ENCODE results near the gene RACK1.
"Not testable (repeated sequence)": the region's sequence is repeated elsewhere in the genome, so short reads cannot be mapped to it uniquely, and the experiment has no call there.

RACK1 gene

DNA sequence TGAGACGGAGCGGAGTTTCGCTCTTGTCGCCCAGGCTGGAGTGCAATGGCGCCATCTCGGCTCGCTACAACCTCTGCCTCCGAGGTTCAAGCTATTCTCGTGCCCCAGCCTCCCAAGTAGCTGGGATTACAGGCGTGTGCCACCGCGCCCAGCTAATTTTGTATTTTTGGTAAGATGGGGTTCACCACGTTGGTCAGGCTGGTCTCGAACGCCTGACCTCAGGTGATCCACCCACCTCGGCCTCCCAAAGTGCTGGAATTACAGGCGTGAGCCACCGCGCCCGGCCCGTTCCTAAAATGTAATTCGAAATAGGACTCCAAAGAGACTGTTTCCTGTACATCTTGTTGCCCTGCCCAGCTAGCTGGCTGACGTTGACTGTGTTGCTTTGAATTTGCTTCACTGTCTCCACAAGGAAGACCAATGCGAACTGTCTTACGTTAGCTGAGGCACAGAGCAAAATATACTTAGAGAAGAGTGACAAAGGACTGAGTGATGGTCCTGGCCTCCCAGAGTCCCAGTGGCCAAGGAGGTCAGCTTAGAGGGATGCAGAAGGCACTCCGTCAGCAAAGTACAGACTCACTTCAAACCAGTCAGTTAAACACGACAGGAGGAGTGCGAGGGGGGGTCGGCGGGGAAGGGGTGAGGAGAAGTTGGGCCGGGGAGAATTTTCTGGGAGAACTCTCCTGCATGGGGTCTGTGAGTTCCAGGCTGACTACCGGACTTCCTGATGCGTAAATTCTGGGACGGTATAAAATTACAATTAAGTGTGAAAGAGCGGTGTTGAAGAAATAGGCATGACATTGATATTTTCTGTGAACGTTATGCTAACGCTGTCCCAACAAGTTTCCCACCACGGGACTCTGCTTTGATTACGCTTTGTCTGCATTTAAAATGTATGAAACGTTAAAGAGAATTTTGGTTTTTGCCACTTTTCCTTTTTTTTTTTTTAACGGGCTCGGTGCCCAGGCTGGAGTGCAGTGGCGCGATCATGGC lies 27.4 kb downstream of the RACK1 start:
- DNase-seq (ENCODE audit: low spot score): peak; percentile 9
- TF ChIP-seq, protein P1, sequence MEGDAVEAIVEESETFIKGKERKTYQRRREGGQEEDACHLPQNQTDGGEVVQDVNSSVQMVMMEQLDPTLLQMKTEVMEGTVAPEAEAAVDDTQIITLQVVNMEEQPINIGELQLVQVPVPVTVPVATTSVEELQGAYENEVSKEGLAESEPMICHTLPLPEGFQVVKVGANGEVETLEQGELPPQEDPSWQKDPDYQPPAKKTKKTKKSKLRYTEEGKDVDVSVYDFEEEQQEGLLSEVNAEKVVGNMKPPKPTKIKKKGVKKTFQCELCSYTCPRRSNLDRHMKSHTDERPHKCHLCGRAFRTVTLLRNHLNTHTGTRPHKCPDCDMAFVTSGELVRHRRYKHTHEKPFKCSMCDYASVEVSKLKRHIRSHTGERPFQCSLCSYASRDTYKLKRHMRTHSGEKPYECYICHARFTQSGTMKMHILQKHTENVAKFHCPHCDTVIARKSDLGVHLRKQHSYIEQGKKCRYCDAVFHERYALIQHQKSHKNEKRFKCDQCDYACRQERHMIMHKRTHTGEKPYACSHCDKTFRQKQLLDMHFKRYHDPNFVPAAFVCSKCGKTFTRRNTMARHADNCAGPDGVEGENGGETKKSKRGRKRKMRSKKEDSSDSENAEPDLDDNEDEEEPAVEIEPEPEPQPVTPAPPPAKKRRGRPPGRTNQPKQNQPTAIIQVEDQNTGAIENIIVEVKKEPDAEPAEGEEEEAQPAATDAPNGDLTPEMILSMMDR (IDR thresholded peaks at IDR 0.05; ENCODE audit: extremely low read depth, missing control alignments): no peak

DNA sequence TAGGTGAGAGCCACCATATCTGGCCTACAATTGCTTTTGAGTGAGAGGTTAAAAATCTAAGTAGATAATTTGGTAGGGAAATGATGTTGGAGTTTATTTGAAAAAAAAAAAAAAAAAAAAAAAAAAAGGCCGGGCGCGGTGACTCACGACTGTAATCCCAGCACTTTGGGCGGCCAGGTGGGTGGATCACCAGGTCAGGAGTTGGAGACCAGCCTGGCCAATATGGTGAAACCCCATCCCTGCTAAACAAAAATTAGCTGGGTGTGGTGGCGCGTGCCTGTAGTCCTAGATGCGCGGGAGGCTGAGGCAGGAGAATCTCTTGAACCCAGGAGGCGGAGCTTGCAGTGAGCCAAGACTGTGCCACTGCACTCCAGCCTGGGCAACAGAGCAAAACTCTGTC lies 29.5 kb downstream of the RACK1 start:
- DNase-seq (ENCODE audit: low spot score): not testable (repeated sequence)

DNA sequence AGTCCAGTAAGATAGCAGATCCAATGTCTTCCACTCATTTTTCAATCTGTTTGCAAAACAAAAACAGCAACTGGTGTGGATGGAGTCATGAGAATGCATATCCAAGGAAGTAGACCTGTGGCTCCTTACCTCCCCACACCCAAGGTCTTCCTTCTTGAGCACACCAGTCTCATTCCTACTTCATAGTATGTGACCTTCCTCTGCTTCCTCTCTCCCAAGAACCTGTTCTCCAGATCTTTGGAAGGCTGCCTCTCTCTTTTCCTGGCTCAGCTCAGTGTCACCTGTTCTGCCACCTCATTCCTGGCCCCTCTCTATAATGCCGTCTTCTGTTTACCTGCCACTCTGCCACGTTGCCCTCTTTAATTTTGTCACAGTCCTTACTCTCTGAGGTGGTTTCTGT lies 30.8 kb downstream of the RACK1 start:
- TF ChIP-seq, protein P1 (IDR thresholded peaks at IDR 0.05; ENCODE audit: extremely low read depth, missing control alignments): no peak

DNA sequence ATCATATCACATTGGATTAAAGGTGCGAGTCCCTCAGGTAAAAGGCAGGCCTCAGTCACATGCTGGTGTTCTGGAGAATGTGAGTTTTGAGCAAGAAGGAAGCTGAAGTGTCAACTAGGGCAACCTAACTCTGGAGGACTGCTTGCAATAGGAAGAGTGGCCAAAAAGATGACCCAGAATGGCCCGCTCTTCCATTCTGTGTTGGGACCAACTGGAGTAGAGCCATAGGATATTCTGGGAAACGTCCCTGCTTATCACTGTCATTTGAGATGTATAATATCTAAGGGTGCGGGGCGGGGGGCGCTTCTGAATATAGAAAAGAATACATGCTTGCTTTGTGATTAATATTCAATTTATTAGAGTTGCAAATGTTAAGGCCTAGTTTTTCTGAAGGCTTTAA lies 31.6 kb downstream of the RACK1 start:
- no peak for DNase-seq (ENCODE audit: low spot score)
- TF ChIP-seq, protein P1 (IDR thresholded peaks at IDR 0.05; ENCODE audit: extremely low read depth, missing control alignments): no peak

More for the DNA sequence above, 30.8 kb downstream of the RACK1 start:
- DNase-seq (ENCODE audit: low spot score): no peak

DNA sequence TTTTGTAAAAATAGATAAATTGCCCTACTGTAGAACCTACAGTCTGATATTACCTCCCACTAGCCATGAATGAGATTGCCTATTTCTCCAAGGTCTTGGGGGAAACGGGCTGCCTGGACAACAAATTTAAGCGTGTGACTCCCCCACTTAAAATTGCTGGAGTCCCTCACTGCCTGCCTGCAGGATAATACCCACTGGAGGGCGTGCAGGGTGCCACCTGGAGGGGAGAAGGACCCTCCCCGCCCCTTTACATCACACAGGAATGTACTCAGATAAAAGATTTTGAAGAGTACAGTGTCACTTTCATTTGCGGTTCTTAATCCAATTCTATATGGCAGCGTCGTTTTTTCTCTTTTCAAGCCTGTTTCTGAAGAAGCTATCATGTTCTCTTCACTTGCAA lies 32.5 kb downstream of the RACK1 start:
- TF ChIP-seq, protein P1 (IDR thresholded peaks at IDR 0.05; ENCODE audit: extremely low read depth, missing control alignments): no peak
- DNase-seq (ENCODE audit: low spot score): no peak

DNA sequence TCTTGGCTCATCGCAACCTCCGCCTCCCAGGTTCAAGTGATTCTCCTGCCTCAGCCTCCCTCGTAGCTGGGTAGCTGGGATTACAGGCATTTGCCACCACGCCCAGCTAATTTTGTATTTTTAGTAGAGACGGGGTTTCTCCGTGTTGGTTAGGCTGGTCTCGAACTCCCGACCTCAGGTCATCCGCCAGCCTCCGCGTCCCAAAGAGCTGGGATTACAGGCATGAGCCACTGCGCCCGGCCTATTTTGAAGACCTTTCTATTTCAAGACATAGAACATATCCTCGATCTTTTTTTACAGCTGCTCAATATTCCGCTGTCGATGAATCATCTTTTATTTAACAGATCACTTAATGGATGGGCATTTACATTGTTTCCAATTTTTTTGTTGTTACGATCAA lies 33.0 kb downstream of the RACK1 start:
- DNase-seq (ENCODE audit: low spot score): not testable (repeated sequence)

DNA sequence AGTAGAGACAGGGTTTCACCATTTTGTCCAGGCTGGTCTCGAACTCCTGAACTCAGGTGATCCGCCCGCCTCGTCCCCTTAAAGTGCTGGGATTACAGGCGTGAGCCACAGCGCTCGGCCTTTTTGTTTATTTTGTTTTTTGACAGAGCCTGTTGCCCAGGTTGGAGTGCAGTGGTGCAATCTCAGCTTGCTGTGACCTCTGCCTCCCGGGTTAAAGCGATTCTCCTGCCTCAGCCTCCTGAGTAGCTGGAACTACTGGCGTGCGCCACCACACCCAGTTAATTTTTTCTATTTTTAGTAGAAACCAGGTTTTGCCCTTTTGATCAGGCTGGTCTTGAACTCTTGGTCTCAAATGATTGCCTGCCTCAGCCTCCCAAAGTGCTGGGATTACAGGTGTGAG lies 33.6 kb downstream of the RACK1 start:
- DNase-seq (ENCODE audit: low spot score): not testable (repeated sequence)

DNA sequence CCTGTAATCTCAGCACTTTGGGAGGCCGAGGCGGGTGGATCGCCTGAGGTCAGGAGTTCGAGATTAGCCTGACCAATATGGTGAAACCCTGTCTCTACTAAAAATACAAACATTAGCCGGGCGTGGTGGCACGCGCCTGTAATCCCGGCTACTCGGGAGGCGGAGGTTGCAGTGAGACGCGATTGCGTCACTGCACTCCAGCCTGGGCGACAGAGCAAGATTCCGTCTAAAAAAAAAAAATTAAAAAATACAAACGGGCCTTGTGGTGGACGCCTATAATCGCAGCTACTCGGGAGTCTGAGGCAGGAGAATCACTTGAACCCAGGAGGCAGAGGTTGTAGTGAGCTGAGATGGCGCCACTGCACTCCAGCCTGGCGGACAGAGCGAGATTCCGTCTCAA lies 34.7 kb downstream of the RACK1 start:
- not testable (repeated sequence) for DNase-seq (ENCODE audit: low spot score)

DNA sequence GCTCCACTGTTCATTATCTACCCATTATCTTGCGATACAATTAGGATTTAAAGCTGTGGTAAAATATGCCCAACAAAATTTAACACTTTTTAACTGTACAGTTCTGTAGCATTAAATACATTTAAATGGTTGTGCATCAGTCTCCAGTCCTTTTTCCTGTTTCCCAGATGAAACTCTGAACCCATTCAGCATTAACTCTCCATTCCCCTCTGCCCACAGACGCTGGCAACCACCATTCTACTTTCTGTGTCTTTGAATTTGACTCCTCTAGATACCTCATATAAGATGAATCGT lies 35.8 kb downstream of the RACK1 start:
- DNase-seq (ENCODE audit: low spot score): no peak
- TF ChIP-seq, protein P1 (IDR thresholded peaks at IDR 0.05; ENCODE audit: extremely low read depth, missing control alignments): no peak
